HuH-7 (cell line): ENCODE measurements around the gene TCHP.
"Not testable (repeated sequence)": the region's sequence is repeated elsewhere in the genome, so short reads cannot be mapped to it uniquely, and the experiment has no call there.

Experiments
- DNase-seq: peaks from one replicate; pipeline ENCODE4 v3.0.0; 2011; ENCODE audit warnings: low spot score

Gene TCHP

DNA sequence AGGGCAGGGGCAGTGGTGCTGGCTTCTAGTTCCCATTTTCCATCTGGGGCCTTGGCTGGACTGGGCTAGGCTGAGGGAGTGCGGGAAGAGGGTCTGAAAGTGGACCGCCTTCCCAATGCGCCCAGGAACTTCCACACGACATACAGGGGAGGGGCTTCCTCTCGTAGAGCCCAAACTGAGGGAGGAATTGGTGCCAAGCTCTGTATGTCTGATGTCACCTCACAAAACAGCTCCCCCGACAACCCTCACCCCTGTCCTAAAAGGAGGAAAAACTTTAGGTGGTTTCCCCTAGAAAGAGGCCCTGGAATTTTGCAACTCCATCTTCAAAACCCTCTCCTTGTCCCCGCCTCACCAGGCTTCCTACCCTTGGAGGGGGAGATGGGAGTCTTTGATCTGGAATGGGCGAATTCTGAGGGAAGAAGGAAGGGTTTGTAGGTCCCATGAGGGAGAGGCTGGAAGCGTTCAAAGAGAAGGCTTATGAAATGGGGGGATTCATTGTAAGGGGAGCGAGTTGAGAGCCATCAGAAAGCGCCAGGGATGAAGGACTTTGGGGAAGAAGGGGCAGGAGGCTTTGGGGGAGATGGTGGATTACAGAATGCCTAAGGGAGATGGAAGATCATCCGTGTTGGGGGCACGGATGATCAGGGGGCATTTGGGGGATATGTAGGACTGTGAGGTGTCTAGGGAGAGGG lies 20.6 kb upstream of the TCHP start:
- no peak for DNase-seq

DNA sequence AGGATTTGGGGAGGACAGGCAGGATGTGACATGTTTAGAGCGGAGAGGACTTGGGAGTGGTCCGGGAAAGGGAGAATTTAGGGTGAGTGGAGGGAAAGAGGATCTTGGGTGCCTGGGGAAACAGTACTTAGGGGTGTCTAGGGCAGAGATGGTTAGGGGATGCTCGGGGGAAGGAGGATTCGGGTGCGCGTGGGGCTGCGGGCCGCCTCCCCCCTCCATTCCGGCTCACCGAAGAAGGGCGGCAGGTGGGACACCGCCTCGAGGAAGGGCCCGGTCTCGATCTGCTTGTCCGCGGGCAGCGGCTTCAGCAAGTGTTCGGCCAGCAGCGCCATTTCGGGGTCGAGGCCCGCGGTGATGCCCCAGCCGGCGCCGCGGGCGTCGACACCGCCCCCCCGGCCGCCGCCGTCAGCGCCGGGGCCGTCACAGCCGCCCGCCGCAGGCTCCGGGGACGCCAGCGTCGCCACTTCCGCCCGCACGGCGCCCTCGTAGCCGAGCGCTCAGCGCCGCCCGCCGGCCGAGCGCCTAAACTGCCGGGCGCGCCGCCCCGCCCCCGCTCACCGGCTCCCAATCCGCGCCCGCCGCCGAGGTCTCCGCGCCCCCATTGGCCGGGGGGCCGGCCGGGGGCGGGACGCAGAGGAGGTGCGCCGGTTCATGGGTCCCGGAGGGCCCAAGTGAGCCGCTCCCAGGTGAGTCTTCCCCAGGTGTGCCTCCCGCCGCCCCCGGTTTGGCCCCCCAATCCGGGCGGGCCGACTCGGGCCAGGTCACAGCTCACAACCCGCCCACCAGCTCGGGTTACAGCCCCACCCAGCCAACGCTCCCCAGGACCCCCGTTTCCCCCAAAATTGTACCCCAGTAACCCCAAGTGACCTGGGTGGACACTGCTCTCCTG lies 19.8 kb upstream of the TCHP start, which contains the start of gene GLTP:
TSS of gene GLTP (minus strand) at position 499 of the 889 bp plus-strand sequence. CDS start at position 332, 167 bp downstream.
- peak; percentile 94 for DNase-seq

DNA sequence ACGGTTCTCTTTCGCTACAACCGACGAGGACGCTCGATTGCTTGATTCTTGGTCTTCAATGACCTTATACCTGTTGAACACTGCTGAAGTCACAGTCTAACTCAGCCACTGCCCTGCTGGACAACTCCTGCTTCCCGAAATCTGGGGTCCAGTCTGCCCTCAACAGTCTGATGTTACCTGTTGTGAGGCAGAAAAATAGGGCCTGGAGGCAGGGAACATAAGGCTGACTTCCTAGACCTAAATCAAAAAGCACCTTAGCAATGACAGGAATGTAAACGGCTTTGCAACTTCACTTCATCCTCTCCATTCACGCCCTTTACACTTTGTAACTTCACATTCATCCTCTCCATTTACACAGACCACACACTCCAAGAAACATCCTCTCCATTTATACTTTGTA lies 19.1 kb upstream of the TCHP start:
- DNase-seq = no peak

DNA sequence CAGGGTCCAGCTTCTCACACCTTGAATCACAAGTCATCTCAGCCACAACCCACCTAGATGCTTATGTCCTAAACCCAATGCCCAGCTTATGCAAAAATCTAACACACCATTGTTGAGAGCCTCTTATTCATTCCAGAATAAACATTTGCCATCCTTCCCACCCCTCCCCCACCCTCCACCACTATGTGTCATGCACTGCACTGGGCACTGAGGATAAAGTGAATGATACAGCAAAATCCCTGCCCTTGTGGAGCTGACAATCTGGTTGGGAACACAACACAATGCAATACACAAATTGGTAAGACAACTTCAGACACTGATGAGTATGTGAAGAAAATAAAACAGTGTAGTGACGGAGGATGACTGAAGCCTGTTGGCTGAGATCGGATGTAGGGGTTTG lies 18.3 kb upstream of the TCHP start:
- no peak for DNase-seq

DNA sequence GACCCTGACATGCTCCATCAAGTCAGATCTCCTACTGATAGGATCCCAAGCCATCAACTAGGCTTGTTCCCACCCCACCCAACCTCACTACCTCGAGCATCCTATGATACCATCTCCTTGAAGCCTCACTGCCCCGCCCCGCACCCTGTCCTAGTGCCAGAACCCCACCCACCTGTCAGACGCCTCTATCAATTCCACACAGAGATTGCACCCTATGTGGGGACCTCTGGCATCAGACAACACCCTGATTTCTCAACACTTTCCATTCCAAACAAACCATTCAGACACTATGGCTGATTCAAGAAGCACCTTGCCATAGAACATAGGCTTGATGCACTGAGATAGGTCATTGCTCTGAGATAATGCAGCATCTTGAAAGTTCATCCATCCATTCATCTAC lies 16.6 kb upstream of the TCHP start:
- DNase-seq = no peak

DNA sequence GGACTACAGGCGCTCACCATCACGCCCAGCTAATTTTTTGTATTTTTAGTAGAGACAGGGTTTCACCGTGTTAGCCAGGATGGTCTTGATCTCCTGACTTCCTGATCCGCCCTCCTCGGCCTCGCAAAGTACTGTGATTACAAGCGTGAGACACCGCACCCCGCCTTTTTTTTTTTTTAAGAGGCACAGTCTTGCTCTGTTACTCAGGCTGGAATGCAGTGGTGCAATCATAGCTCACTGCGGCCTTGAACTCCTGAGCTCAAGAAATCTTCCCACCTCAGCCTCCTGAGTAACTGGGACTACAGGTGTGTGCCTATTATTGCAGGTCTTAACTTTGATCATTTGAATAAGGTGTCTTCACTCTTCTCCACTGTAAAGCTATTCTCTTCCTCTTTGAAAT lies 14.5 kb upstream of the TCHP start:
- no peak for DNase-seq

DNA sequence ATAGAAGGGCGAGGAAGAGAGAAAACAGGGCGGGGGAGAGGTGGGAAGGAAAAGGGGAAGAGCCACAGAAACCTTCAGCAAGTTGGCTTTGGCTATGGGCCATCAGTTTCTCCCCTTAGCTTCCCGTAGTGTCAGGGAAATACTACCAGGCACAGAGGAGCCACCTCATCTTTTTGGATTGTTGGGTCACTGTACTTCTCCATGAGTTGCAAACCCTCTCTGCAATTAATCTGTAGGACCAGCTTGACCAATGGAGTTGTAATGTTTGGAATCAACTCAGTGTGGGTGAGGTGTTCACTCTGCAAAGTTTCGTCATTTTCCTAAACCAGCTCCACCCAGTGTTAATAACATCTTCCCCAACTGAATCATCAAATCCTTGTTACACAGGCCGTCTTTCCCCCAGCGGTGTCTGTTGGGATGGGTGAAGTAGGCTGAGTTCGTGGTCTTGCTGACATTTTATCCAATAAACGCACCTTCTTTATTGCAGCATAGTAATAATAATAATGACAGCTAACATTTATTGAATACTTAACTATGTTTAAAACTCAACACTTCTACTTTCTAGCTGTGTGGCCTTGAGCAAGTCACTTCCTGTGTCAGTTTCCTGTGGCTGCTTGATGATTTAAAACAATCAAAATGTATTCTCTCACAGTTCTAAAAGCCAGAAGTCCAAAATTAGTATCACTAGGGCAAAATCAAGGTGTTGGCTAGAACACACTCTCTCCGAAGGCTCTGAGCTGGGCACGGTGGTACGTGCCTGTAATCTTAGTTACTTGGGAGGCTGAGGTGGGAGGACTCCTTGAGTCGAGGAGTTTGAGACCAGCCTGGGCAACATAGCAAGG lies 11.7 kb upstream of the TCHP start:
- no peak for DNase-seq

DNA sequence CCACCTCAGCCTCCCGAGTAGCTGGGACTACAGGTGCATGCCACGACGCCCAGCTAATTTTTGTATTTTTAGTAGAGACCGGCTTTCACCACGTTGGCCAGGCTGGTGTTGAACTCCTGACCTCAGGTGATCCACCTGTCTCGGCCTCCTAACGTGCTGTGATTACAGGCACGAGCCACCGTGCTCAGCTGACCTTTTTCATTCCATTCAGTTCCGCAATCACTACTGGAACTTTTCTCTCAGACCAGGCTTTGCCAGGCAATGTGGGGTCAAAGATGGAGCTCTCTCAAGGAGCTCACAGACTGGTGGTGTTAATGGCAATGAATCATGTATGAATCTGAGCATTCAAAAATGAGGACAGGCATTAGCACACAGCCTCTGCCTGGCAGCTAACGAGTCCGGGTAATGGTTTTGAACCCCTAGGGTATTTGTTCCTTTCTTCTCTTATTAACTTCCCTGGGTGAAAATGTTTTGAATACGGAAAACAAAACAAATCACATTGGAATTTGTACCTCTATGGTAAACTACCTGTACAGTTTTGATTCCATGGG lies 9.4 kb upstream of the TCHP start:
- no peak for DNase-seq

DNA sequence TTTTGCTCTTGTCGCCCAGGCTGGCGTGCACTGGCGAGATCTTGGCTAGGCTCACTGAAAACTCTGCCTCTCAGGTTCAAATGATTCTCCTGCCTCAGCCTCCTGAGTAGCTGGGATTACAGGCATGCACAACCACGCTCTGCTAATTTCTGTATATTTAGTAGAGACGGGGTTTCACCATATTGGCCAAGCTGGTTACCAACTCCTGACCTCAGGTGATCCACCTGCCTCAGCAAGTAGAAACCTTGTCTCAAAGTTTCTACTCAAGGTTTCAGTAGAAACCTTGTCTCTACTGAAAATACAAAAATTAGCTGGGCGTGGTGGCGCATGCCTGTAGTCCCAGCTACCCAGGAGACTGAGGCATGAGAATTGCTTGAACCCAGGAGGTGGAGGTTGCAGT lies 8.3 kb upstream of the TCHP start:
- DNase-seq = not testable (repeated sequence)

DNA sequence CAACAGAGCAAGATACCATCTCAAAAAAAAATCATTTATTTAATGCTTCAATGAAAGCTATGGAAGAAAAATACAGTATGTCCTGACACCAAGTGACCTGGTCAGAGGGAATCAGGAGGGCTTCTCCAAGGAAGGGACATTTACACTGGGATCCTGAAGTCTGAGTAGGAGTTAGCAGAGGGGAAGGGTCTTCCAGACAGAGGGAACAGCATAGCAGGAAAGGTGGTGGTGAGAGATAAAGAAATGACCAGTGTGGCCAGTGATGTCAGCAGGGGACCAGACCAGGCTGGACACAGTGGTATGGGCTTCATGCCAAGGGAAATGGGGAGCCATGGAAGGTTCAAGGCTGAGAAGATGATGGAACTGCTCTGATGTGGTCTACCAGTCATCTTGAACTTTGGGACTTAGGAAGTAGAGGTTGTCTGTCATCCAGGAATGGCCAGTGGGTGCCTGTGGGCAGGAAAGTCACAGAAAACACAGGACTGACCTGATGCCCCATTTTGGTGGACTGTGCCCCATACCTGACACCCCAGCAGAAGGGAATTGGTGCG lies 7.8 kb upstream of the TCHP start:
- DNase-seq = no peak

DNA sequence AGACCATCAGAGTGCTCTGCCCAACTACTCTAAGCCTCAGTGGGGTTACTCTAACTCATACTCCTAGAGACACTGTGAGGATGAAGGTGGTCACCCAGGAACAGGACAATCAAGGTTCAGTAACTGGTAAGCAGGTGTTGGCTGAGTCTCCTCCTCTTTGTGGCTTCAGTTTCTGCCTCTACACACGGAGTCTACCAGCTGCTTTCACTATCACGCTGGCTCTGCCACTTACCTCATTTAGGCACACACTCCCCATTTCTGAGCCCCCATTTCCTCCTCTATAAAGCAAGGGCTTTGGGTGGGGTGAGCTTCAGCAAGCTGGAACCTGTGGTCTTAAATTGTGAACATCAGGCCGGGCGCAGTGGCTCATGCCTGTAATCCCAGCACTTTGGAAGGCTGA lies 7.3 kb upstream of the TCHP start:
- no peak for DNase-seq

DNA sequence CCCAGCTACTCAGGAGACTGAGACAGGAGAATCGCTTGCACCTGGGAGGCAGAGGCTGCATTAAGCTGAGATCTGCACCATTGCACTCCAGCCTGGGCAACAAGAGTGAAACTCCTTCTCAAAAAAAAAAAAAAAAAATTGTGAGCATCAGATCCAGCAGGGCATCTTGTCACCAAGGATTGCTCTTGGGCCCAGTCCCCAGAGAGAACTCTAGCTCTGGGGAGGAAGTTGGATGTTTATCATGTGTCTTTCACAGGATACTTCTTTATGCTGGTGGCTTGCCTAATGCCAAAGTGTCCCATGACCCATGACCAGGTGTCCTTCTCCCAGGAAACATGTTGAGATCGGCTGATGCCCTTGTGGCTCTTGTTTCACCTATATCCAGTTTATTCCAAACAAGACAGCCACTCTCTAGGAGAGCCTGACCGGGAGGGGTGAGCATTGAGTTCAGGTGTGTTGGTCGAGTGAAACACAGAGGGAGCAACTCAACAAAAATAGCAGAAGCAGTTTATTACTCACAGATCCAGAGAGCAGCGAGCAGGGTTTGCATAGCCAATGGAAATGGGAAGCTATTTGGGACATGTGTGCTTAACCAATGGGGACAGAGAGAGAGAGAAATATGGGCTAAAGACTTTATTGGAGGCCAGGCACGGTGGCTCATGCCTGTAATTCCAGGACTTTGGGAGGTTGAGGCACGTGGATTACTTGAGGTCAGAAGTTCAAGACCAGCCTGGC lies 6.6 kb upstream of the TCHP start:
- no peak for DNase-seq

DNA sequence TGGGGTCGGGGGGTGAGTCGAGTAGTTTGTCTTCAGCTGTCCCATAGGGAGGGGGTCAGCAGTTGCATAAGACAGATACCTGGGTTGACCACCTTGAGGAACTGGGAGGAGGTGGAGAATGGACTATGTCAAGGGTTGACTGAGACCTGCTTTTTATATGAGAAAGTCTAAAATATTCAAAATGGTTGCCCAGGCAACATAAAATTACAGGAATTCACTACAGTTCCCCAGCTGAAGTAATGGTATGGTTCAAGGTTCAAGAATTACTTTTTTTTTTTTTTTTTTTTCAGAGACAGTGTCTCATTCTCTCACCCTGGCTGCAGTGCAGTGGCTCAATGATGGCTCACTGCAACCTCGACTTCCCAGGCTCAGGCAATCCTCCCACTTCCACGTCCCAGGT lies 5.1 kb upstream of the TCHP start:
- no peak for DNase-seq

DNA sequence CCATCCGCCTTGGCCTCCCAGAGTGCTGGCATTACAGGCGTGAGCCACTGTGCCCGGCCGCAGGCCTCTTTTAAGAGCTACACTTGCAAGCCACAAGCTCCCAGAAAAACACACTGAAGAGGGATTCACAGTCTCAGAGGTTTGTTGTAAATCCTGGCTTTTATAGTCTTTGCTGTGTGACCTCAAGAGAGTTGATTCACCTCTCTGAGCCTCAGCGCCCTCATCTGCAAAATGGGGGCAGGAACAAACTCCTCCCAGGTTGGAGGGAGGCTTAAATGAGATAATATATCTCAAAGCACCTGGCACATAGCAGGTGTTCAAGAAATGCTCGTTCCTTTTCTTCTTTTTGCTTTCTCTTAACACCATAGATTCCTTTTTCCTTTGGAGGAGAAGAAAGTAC lies 3.9 kb upstream of the TCHP start:
- DNase-seq = no peak

DNA sequence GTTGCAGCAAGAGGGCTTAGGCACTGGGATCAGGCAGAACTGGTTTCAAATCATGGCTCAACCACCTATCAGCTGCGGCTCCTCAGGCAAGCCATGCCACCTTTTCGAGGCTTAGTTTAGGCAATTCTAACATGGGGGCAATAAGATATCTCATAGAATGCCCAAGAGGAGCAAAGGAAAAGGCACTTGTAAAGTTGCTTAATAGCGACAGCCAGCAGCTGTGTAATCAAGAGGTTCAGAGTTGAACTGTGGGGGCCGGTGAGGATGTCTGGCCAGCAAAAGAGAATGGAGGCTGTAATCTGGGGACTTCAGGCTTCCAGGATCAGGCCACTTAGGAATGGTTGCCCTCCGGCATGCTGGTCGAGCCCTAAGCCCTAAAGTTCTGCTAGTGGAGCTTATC lies 3.0 kb upstream of the TCHP start:
- no peak for DNase-seq

DNA sequence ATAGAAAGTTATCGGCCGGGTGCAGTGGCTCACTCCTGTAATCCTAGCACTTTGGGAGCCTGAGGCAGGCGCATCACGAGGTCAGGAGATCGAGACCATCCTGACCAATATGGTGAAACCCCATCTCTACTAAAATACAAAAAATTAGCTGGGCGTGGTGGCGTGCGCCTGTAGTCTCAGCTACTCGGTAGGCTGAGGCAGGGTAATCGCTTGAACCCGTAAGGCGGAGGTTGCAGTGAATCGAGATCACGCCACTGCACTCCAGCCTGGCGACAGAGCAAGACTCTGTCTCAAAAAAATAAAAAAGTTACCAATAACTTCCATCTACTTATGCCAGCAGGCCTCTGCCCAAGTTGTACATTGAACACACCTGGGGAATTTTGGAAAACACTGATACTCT lies 729 bp upstream of the TCHP start:
- not testable (repeated sequence) for DNase-seq

DNA sequence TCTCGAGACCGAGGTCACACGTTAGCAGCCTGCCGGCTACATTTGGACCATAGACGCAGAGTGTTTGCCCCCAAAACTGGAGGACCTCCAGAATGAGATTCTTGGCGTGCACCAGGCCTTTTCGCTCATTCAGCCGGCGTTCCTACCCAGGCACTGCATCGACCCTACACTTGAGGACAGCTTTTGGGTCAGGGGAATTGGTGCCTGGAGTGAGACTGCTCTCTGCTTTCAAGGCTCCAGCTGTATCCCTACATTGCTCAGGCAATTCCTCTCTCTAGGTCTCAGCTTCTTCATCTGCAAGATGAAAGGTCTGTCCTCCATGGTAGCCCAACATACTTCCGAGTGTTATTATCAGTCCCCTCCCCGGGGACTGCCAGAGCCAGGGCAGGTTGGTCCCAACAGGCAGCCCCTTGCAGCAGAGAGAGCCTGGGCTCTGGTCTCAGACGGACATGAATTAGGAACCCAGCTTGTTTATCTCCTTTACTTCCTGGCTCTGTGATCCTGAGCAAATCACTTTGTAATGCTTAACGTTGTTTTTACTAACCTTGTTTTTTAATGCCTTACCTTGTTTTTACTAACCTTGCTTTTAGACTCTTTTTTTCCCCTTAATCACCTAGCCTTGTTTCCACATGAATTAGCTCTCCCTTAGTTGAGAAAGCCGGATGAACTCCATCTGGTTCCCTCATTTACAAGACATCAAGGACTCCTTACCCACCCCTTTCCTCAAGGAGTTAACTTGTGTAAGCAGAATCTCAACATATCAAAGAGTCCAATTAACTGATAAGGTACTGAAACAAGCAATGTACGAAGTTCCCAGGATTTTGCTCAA lies 892 bp downstream of the TCHP start:
- peak; percentile 55 for DNase-seq

DNA sequence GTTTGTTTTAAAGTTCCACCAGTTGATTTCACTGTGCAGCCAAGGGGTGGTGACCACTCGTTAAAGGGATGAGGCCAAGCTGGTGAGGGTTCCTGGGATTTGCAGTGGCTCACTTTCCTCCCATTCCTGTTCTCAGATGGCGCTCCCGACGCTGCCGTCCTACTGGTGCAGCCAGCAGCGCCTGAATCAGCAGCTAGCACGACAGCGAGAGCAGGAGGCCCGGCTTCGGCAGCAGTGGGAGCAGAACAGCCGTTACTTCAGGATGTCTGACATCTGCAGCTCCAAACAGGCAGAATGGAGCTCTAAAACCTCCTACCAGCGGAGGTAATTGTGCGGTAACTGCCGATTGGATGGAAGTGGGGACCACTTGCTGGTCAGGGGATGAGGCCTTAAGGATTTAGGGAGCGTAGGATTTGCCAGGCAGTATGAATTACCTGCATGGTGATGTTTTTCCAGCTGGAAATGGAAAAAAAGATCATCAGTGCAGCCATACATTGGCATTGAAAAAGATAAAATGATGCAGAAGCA lies 2.9 kb downstream of the TCHP start:
- DNase-seq = no peak

DNA sequence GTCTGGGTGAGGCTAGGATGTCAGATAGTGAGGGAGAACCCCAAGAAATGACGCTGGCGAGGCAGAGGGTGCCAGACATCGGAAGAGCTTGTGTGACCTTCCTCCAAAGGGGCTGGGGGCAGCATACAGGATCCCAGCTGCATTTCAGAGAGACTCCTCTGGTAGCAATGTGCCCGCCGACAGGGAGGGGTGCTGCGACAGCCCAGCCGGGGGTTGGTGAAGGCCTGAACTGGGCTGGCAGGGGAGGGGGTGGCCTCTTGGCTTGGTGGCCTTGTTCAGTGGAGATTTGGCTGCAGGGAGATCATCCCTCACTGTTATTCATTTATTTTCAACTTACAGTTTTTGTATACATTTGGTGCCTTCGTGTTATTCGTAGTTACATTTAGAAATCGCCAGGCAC lies 5.2 kb downstream of the TCHP start:
- DNase-seq = no peak
